Tibial artery (tissue), 4 donors: ENCODE measurements around the gene COPZ2.
"Not testable (repeated sequence)": the region's sequence is repeated elsewhere in the genome, so short reads cannot be mapped to it uniquely, and the experiment has no call there.

Source experiments
- DNase-seq, 2 donors: peaks; one replicate each; pipeline ENCODE4 v3.0.0-alpha.2; 2019
- H3K27ac ChIP-seq, 2 donors: fragments of 200-600 bp; sonication (generic) in 1 of 2; 1 replicate in 1 of 2; 2 replicates in 1 of 2; pipeline ENCODE4 v1.5.1; 2018 to 2019; ENCODE audit warnings: mild to moderate bottlenecking in 1 of 2
- H3K27me3 ChIP-seq, 2 donors: fragments of 200-600 bp; sonication (generic) in 1 of 2; one replicate each; pipeline versions ENCODE4 v1.5.1 to v1.6.0; 2016 to 2019
- H3K36me3 ChIP-seq, 3 donors: fragments of 200-600 bp; sonication (generic) in 2 of 3; one replicate each; pipeline ENCODE4 v1.5.1; 2016 to 2019; ENCODE audit warnings: mild to moderate bottlenecking in 2 of 3
- H3K4me1 ChIP-seq, 4 donors: fragments of 200-600 bp; sonication (generic) in 2 of 4; 1 replicate in 3 of 4; 2 replicates in 1 of 4; pipeline ENCODE4 v1.5.1; 2016 to 2019
- H3K4me3 ChIP-seq, 2 donors: fragments of 200-600 bp; sonication (generic) in 1 of 2; 1 replicate in 1 of 2; 2 replicates in 1 of 2; pipeline ENCODE4 v1.5.1; 2018 to 2019; ENCODE audit warnings: mild to moderate bottlenecking in 2 of 2
- H3K9me3 ChIP-seq, 3 donors: fragments of 200-600 bp; sonication (generic) in 1 of 3; one replicate each; pipeline ENCODE4 v1.5.1; 2016 to 2019
- intact Hi-C: fragments of 100-400 bp; cut with DNase I; formaldehyde crosslinking; loops from one replicate; pipeline ENCODE4 v1.15.0; 2023; ENCODE audit warnings: low total_unique reads
- TF ChIP-seq, protein P1 (sequence below), 2 experiments: fragments of 200-600 bp in 1 of 2; fragments of 450-650 bp in 1 of 2; IDR thresholded peaks; one replicate each; pipeline ENCODE4 v1.5.1; 2017 to 2019; ENCODE audit warnings: antibody characterized with exemption in 2 of 2, mild to moderate bottlenecking in 1 of 2, moderate library complexity in 1 of 2

COPZ2 gene

DNA sequence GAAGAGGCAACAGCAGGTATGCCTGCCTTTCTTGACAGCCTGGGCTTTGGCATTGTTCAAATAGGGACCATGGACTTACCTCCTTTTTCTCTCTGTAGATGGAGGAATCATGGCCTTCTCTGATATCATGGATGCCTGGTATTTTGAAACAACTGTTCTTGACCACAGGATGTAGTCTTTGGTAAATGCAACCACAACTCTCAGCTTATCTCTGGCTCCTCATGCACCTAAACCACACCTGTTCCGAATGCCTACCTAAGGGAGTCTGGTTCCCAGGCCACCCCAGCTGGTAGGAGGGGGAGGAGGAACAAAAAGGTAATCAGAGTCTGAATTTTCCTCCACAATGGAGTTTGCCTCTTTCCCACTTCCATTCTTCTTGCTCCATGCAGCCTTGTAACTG lies 47.9 kb downstream of the COPZ2 start:
- TF ChIP-seq, protein P1, sequence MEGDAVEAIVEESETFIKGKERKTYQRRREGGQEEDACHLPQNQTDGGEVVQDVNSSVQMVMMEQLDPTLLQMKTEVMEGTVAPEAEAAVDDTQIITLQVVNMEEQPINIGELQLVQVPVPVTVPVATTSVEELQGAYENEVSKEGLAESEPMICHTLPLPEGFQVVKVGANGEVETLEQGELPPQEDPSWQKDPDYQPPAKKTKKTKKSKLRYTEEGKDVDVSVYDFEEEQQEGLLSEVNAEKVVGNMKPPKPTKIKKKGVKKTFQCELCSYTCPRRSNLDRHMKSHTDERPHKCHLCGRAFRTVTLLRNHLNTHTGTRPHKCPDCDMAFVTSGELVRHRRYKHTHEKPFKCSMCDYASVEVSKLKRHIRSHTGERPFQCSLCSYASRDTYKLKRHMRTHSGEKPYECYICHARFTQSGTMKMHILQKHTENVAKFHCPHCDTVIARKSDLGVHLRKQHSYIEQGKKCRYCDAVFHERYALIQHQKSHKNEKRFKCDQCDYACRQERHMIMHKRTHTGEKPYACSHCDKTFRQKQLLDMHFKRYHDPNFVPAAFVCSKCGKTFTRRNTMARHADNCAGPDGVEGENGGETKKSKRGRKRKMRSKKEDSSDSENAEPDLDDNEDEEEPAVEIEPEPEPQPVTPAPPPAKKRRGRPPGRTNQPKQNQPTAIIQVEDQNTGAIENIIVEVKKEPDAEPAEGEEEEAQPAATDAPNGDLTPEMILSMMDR (IDR thresholded peaks at IDR 0.05) = no peak
- Histone ChIP-seq H3K36me3 (peaks cover 0 to 5% (median 0%) of the 10 kb centered on the region in 3 donors), H3K4me1 (no peaks in the 10 kb centered on the region), H3K4me3 (no peak overlapping the region), H3K27me3 (peaks cover 0 to 14% of the 10 kb centered on the region in 2 donors), H3K27ac (no peak overlapping the region), H3K9me3 (no peaks in the 10 kb centered on the region)
- intact Hi-C loops = no loop called here
- DNase-seq = no peak

DNA sequence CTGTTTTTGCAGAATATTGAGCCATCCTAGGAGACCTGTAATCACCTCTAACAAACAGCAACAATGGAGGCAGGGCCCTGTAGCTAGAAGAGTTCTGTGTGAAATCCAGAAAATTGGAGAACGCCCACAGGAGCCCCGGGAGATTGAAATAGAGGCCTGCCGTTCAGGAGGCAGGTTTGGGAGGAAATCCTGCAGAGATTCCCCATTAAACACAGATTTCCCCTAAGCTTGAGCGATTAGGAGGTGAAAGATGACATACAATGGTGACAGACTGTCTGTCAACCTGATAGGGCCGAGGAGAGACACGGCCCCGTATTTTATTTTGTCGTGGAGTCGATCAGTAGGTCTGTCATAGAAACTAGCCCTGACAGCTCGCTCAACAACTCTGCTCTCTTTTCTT lies 48.4 kb downstream of the COPZ2 start:
- H3K27me3 ChIP-seq = peaks cover 0 to 11% of the 10 kb centered on the region in 2 donors
- H3K4me3 ChIP-seq = no peak overlapping the region
- H3K36me3 ChIP-seq = peaks cover 0 to 10% (median 0%) of the 10 kb centered on the region in 3 donors
- H3K9me3 ChIP-seq = no peaks in the 10 kb centered on the region
- intact Hi-C loops = no loop called here
- no peak for DNase-seq
- H3K27ac ChIP-seq = no peak overlapping the region
- TF ChIP-seq, protein P1 (IDR thresholded peaks at IDR 0.05) = no peak
- H3K4me1 ChIP-seq = no peaks in the 10 kb centered on the region

DNA sequence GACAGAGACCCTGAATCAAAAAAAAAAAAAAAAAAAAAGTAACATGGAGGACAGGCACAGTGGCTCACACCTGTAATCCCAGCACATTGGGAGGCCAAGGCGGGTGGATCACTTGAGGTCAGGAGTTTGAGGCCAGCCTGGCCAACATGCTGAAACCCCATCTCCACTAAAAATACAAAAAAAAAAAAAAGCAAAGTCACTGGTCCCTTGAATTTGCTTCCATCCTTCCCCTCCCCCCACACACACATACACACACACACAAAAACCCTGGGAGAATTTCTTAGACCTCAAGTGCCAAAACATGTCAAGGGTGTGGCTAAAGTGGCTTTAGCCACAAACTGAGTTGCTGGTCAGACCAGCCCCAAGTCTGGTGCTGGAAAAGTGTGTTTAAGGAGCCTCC lies 49.2 kb downstream of the COPZ2 start:
- H3K4me3 ChIP-seq, H3K9me3 ChIP-seq, H3K27ac ChIP-seq, DNase-seq, intact Hi-C loops, H3K4me1 ChIP-seq: not testable (repeated sequence)
- H3K27me3 ChIP-seq = peaks cover 0 to 11% of the 10 kb centered on the region in 2 donors
- H3K36me3 ChIP-seq = peaks cover 0 to 17% (median 0%) of the 10 kb centered on the region in 3 donors

DNA sequence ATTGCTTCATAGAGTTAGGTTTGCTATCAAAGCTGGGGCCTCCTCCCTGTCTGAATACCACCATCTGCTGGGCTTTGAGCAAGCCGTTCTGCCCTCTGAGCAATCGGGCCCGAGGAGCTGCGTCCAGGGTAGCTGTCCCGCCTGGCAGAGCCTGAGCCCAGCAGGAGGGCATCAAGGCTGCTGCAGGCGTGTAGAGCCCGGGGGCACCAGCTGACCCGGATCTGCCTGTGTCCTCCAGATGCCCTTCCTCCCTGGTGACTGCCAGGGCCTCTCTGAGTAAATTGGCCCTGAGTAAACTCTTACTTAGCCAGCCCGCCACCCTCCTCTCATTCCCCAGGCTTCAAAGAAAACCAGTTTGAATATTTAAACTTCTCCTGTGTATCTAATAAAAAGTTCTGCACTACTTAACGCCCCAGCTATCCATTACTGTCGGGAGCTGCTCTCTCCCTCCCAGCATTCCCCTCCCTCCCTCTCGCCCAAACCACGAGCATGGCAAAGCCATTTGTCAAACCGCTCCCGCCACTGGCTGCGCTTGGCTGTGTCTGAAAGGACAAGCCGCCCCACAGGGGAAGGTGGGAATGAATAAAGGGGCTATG lies 50.3 kb downstream of the COPZ2 start:
- no peaks in the 10 kb centered on the region for H3K9me3 ChIP-seq
- no peak for DNase-seq
- H3K4me1 ChIP-seq = no peaks in the 10 kb centered on the region
- H3K27ac ChIP-seq = no peak overlapping the region
- H3K27me3 ChIP-seq = peaks cover 0 to 9% of the 10 kb centered on the region in 2 donors
- TF ChIP-seq, protein P1 (IDR thresholded peaks at IDR 0.05) = no peak
- peaks cover 5 to 28% (median 7%) of the 10 kb centered on the region in 3 donors for H3K36me3 ChIP-seq
- no peak overlapping the region for H3K4me3 ChIP-seq
- intact Hi-C loops = no loop called here

DNA sequence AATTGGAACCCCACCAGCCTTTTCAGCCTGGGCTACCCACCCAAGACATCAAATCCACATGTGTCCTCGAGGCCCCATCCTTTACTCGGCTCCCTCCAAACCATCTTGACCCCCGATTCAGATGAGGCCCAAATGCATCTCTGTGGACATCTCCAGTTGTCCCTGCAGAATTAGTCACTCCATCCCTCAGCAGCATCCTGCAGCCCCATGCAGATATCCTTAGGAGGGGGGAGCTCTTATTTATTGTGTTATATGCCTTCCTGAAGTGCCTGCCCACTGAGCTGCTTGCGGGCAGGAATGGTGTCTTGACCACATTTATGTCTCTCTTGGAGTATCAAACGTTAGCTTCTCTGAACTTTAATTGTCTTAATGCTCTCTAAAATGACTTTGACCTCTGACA lies 51.1 kb downstream of the COPZ2 start:
- no peak overlapping the region for H3K27ac ChIP-seq
- peaks cover 0 to 4% of the 10 kb centered on the region in 2 donors for H3K27me3 ChIP-seq
- TF ChIP-seq, protein P1 (IDR thresholded peaks at IDR 0.05) = no peak
- intact Hi-C loops = no loop called here
- no peak overlapping the region for H3K4me3 ChIP-seq
- H3K36me3 ChIP-seq = peaks cover 13 to 37% (median 15%) of the 10 kb centered on the region in 3 donors
- no peak for DNase-seq
- no peaks in the 10 kb centered on the region for H3K4me1 ChIP-seq
- H3K9me3 ChIP-seq = no peaks in the 10 kb centered on the region

DNA sequence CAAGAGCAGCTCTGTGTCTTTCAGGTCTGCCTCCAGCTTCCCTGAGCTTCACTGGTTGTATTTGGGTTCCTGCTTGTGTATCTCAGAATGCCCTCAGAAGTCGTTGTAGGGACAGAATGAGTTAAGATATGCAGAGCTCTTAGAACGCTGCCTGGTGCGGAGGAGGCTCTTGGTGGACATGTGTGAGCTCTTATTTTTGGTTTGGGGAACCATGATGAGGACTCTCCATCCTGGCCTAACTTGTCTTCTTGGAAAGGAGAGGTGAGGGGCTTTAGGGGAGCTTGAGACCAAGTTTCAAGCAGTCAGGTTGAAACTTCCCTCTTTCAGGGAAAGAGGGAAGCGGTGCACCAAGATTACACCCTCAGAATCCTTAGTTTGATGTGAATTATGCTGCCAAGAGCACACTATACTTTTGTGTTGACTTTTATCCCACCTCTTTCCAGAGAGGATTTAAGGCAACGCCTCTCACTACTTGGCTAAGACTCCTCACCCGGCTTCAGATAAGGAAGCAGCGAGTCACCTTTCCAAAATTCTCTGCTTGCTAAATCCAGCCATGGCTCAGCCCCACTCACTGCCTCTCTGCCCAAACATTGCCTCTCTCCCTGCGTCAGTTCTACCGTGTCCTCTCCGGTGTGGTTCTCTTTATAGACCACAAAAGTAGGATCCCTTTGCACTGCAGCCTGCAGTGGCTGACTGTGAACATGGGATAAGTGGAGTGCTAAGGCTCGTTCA lies 53.9 kb downstream of the COPZ2 start:
- TF ChIP-seq, protein P1 (IDR thresholded peaks at IDR 0.05) = no peak
- no peaks in the 10 kb centered on the region for H3K4me1 ChIP-seq
- peaks cover 37 to 65% (median 44%) of the 10 kb centered on the region in 3 donors for H3K36me3 ChIP-seq
- H3K27ac ChIP-seq = no peak overlapping the region
- H3K9me3 ChIP-seq = no peaks in the 10 kb centered on the region
- intact Hi-C loops = no loop called here
- H3K27me3 ChIP-seq = no peaks in the 10 kb centered on the region
- H3K4me3 ChIP-seq = no peak overlapping the region
- no peak for DNase-seq
